IMR-90 (cell line): ENCODE results near the gene PM20D1. TPM values are rescaled to one million over a fixed set of nuclear protein-coding genes. Genes with fewer than 3 reads are reported as not detected.

Source experiments
- ATAC-seq: fragments of 200-7000 bp; cut with Tn5 transposase; 2 replicates; pipeline ENCODE4 v1.9.1; 2020; ENCODE audit warnings: low read depth, mild to moderate bottlenecking, moderate library complexity
- BruUV-seq: library from RNA; stranded (reverse); fragments of 400-500 nt; replicated peaks from 2 replicates; lab custom pipeline; 2021; lab: Mats Ljungman, UMichigan
- CTCF ChIA-PET: fragments of 300-600 bp; formaldehyde crosslinking; extraction: SDS; loops from one replicate; lab custom pipeline; 2021; ENCODE audit warnings: antibody characterized with exemption; lab: Yijun Ruan, JAX
- POLR2A ChIA-PET: fragments of 300-600 bp; sonication (Branson Sonifier 250); formaldehyde crosslinking; loops from one replicate; lab custom pipeline; 2022; ENCODE audit warnings: antibody characterized with exemption; ENCODE audit not compliant: unreplicated experiment; lab: Charles Lee
- DNase-seq: peaks from one replicate; pipeline ENCODE4 v3.0.0; 2013
- H2AFZ ChIP-seq: replicated peaks from 2 replicates; pipeline ENCODE3; 2013; ENCODE audit warnings: low read length, mild to moderate bottlenecking; ENCODE audit not compliant: poor library complexity
- H2AK5ac ChIP-seq: 2 replicates; pipeline ENCODE4 v1.6.1; 2013; ENCODE audit warnings: low read depth, low read length, inconsistent platforms
- H2AK9ac ChIP-seq: replicated peaks from 2 replicates; pipeline ENCODE3; 2013; ENCODE audit warnings: mild to moderate bottlenecking, low read depth, low read length, moderate library complexity; ENCODE audit not compliant: poor library complexity
- H2BK120ac ChIP-seq: 2 replicates; pipeline ENCODE4 v1.6.1; 2013; ENCODE audit warnings: low read depth, low read length, inconsistent platforms
- H2BK15ac ChIP-seq: 3 replicates; pipeline ENCODE4 v1.6.1; 2013; ENCODE audit warnings: low read depth, low read length, inconsistent platforms
- H2BK20ac ChIP-seq: 2 replicates; pipeline ENCODE4 v1.6.1; 2013; ENCODE audit warnings: low read depth, mild to moderate bottlenecking, inconsistent platforms, low read length, moderate library complexity
- H2BK5ac ChIP-seq: 2 replicates; pipeline ENCODE4 v1.6.1; 2013; ENCODE audit warnings: mild to moderate bottlenecking, low read depth, low read length, inconsistent platforms; ENCODE audit not compliant: poor library complexity, severe bottlenecking
- H3K14ac ChIP-seq: replicated peaks from 2 replicates; pipeline ENCODE4 v1.6.1; 2013; ENCODE audit warnings: low read depth, low read length, inconsistent platforms
- H3K18ac ChIP-seq: 2 replicates; pipeline ENCODE4 v1.6.1; 2013; ENCODE audit warnings: low read depth, low read length, control low read depth
- H3K23ac ChIP-seq: 2 replicates; pipeline ENCODE4 v1.6.1; 2013; ENCODE audit warnings: low read depth, low read length, inconsistent platforms
- H3K27ac ChIP-seq: 2 replicates; pipeline ENCODE4 v1.5.1; 2013; ENCODE audit warnings: mild to moderate bottlenecking, control low read depth, low read length; ENCODE audit not compliant: insufficient read depth
- H3K27me3 ChIP-seq: 2 replicates; pipeline ENCODE4 v1.6.1; 2013; ENCODE audit warnings: low read length; ENCODE audit not compliant: control insufficient read depth, insufficient read depth
- H3K36me3 ChIP-seq: 2 replicates; pipeline ENCODE4 v1.6.1; 2013; ENCODE audit warnings: low read length, mixed read lengths; ENCODE audit not compliant: control insufficient read depth, insufficient read depth
- H3K4ac ChIP-seq: 2 replicates; pipeline ENCODE4 v1.6.1; 2013; ENCODE audit warnings: low read depth, low read length, inconsistent platforms
- H3K4me1 ChIP-seq: 2 replicates; pipeline ENCODE4 v1.6.1; 2013; ENCODE audit warnings: low read length, mixed read lengths; ENCODE audit not compliant: control insufficient read depth, insufficient read depth
- H3K4me2 ChIP-seq: 2 replicates; pipeline ENCODE4 v1.6.1; 2013; ENCODE audit warnings: low read depth, mild to moderate bottlenecking, control low read depth, low read length, moderate library complexity
- H3K4me3 ChIP-seq: 2 replicates; pipeline ENCODE4 v1.5.1; 2013; ENCODE audit warnings: low read depth, mild to moderate bottlenecking, control low read depth, low read length, moderate library complexity; ENCODE audit not compliant: insufficient read depth
- H3K56ac ChIP-seq: 2 replicates; pipeline ENCODE4 v1.6.1; 2013; ENCODE audit warnings: low read length, inconsistent platforms; ENCODE audit not compliant: insufficient read depth; ENCODE audit errors: extremely low read depth
- H3K79me1 ChIP-seq, 2 experiments: 2 replicates each; pipeline ENCODE4 v1.6.1; 2013; ENCODE audit warnings: low read length in 2 of 2, inconsistent platforms in 1 of 2, low read depth in 1 of 2
- H3K9ac ChIP-seq: 2 replicates; pipeline ENCODE4 v1.6.1; 2013; ENCODE audit warnings: low read depth, low read length, control low read depth
- H3K9me1 ChIP-seq: 2 replicates; pipeline ENCODE4 v1.6.1; 2013; ENCODE audit warnings: low read length, inconsistent platforms; ENCODE audit not compliant: insufficient read depth
- H3K9me3 ChIP-seq: 2 replicates; pipeline ENCODE4 v1.6.1; 2013; ENCODE audit warnings: low read length; ENCODE audit not compliant: control insufficient read depth, insufficient read depth
- H4K20me1 ChIP-seq: 2 replicates; pipeline ENCODE4 v1.6.1; 2013; ENCODE audit warnings: low read length, inconsistent platforms; ENCODE audit not compliant: insufficient read depth
- H4K5ac ChIP-seq: 2 replicates; pipeline ENCODE4 v1.6.1; 2013; ENCODE audit warnings: mild to moderate bottlenecking, low read depth, low read length, control low read depth
- H4K8ac ChIP-seq, 2 experiments: 2 replicates each; pipeline ENCODE4 v1.6.1; 2013; ENCODE audit warnings: low read depth in 2 of 2, low read length in 2 of 2, control low read depth in 1 of 2, inconsistent platforms in 1 of 2
- H4K91ac ChIP-seq: 2 replicates; pipeline ENCODE4 v1.6.1; 2013; ENCODE audit warnings: low read depth, low read length, inconsistent platforms; ENCODE audit not compliant: insufficient read depth
- BHLHE40 ChIP-seq: fragments of 150-350 bp; IDR thresholded peaks from 2 replicates; pipeline ENCODE4 v1.6.1; 2016; ENCODE audit warnings: mild to moderate bottlenecking, low read depth, low read length
- CEBPB ChIP-seq: IDR thresholded peaks from 2 replicates; pipeline ENCODE4 v1.6.1; 2012; ENCODE audit warnings: low read depth, low read length, improper control_type of control experiment
- CHD1 ChIP-seq: IDR thresholded peaks from 2 replicates; pipeline ENCODE4 v1.6.1; 2012; ENCODE audit warnings: low read depth, low read length, improper control_type of control experiment
- FOS ChIP-seq: fragments of 150-350 bp; IDR thresholded peaks from 2 replicates; pipeline ENCODE4 v1.6.1; 2016; ENCODE audit warnings: low read depth, low read length
- MAFK ChIP-seq: IDR thresholded peaks from 2 replicates; pipeline ENCODE4 v1.6.1; 2012; ENCODE audit warnings: low read depth, low read length, improper control_type of control experiment
- MAZ ChIP-seq: IDR thresholded peaks from 2 replicates; pipeline ENCODE4 v1.6.1; 2012; ENCODE audit warnings: low read depth, mild to moderate bottlenecking, low read length, improper control_type of control experiment, moderate library complexity, borderline replicate concordance
- MXI1 ChIP-seq: IDR thresholded peaks from 2 replicates; pipeline ENCODE4 v1.6.1; 2012; ENCODE audit warnings: low read depth, mild to moderate bottlenecking, low read length, moderate library complexity, borderline replicate concordance
- NFE2L2 ChIP-seq: fragments of 150-350 bp; IDR thresholded peaks from 2 replicates; pipeline ENCODE4 v1.6.1; 2016; ENCODE audit warnings: low read depth, mild to moderate bottlenecking, low read length
- POLR2A ChIP-seq: IDR thresholded peaks from 2 replicates; pipeline ENCODE4 v1.6.1; 2012; ENCODE audit warnings: mild to moderate bottlenecking, low read depth, low read length
- RAD21 ChIP-seq: IDR thresholded peaks from 2 replicates; pipeline ENCODE4 v1.6.1; 2012; ENCODE audit warnings: low read length, improper control_type of control experiment
- RCOR1 ChIP-seq: IDR thresholded peaks from 2 replicates; pipeline ENCODE4 v1.6.1; 2012; ENCODE audit warnings: mild to moderate bottlenecking, low read length, improper control_type of control experiment; ENCODE audit not compliant: insufficient replicate concordance
- RFX5 ChIP-seq: IDR thresholded peaks from 2 replicates; pipeline ENCODE4 v1.8.0; 2012; ENCODE audit warnings: low read depth, mild to moderate bottlenecking, low read length, moderate library complexity
- SMC3 ChIP-seq: fragments of 150-350 bp; IDR thresholded peaks from 2 replicates; pipeline ENCODE4 v1.6.1; 2016; ENCODE audit warnings: low read depth, mild to moderate bottlenecking, antibody characterized with exemption, low read length, moderate library complexity
- WGBS, 2 experiments: methylation state at CpG; one replicate each; pipeline versions ENCODE4 v1.1.5 to v1.1.7; 2013; ENCODE audit warnings: missing lambda C conversion rate in 2 of 2; ENCODE audit not compliant: insufficient read length in 1 of 2; ENCODE audit errors: extremely low coverage in 2 of 2; 5-methylcytosine and 5-hydroxymethylcytosine counted together
- dilution Hi-C: fragments of 300-500 bp; cut with HindIII; formaldehyde crosslinking; loops from one replicate; pipeline ENCODE4 v1.14.3; 2018; ENCODE audit warnings: low sequenced_read_pairs; ENCODE audit not compliant: unreplicated experiment
- in situ Hi-C: fragments of 300-500 bp; cut with MboI; formaldehyde crosslinking; loops from 3 replicates; pipeline ENCODE4 v1.14.3; 2019; ENCODE audit warnings: low sequenced_read_pairs, inconsistent platforms, mixed read lengths
- intact Hi-C: fragments of 100-400 bp; cut with micrococcal nuclease; formaldehyde crosslinking; loops from 2 replicates; pipeline ENCODE4 v1.10.0; 2022
- polyA plus RNA-seq, 3 experiments: library from polyadenylated mRNA; depleted of rRNA; stranded (reverse); fragments of >200 nt; gene quantifications; 2 replicates each; pipeline ENCODE4 v1.2.3, GENCODE V29; 2012; ENCODE audit warnings: low replicate concordance in 1 of 3
- total RNA-seq: library from RNA; depleted of rRNA; stranded (reverse); fragments of >200 nt; gene quantifications from 2 replicates; pipeline ENCODE4 v1.2.3, GENCODE V29; 2012
- TF ChIP-seq, protein P1 (sequence below): conservative IDR thresholded peaks from 2 replicates; pipeline ENCODE4 v1.5.1; 2012; ENCODE audit warnings: mild to moderate bottlenecking, low read depth, low read length, improper control_type of control experiment
- TF ChIP-seq, protein P2 (sequence below): fragments of 150-350 bp; IDR thresholded peaks from 2 replicates; pipeline ENCODE4 v1.6.1; 2016; ENCODE audit warnings: low read depth, mild to moderate bottlenecking, low read length, moderate library complexity, borderline replicate concordance
- TF ChIP-seq, protein P3 (sequence below): fragments of 150-350 bp; IDR thresholded peaks from 2 replicates; pipeline ENCODE4 v1.6.1; 2017; ENCODE audit warnings: mild to moderate bottlenecking, antibody characterized with exemption, low read length, low read depth

PM20D1 gene
- total and polyA plus RNA-seq, 2 of the 4 experiments (the other 2 are of a cell fraction), result not detected

DNA sequence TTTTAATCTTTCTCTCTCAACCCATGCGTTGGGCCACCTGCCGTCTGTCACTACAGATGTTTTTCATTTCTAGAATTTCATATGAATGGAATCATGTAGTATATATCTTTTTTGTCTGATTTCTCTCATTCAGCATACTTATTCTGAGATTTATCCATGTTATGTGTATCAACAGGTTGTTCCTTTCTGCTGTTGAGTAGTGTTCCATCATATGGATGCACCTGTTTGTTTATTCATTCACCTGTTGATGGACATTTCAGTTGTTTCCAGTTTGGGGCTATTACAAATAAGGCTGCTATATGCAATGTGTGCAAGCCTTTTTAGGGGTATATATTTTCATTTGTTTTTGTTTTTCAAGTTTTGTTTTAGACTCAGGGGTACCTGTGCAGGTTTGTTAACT is 27.5 kb downstream of the PM20D1 start:
- no peak for ATAC-seq
- peaks cover 26% of the 10 kb centered on the region for H3K27me3 ChIP-seq
- H3K27ac ChIP-seq, result no peak overlapping the region
- no peaks in the 10 kb centered on the region for H3K36me3 ChIP-seq
- no peak overlapping the region for H2AK9ac ChIP-seq
- H3K4me1 ChIP-seq, result no peaks in the 10 kb centered on the region
- no peak overlapping the region for H3K4ac ChIP-seq
- no peak overlapping the region for H2BK5ac ChIP-seq
- H3K18ac ChIP-seq, result no peak overlapping the region
- H3K4me3 ChIP-seq, result no peak overlapping the region
- TF ChIP-seq RAD21 (no peak), RFX5 (no peak), MAZ (no peak), BHLHE40 (no peak), RCOR1 (no peak), SMC3 (no peak), MAFK (no peak), FOS (no peak), CEBPB (no peak), CHD1 (no peak), NFE2L2 (no peak), POLR2A (no peak), MXI1 (no peak)
- TF ChIP-seq, protein P1, sequence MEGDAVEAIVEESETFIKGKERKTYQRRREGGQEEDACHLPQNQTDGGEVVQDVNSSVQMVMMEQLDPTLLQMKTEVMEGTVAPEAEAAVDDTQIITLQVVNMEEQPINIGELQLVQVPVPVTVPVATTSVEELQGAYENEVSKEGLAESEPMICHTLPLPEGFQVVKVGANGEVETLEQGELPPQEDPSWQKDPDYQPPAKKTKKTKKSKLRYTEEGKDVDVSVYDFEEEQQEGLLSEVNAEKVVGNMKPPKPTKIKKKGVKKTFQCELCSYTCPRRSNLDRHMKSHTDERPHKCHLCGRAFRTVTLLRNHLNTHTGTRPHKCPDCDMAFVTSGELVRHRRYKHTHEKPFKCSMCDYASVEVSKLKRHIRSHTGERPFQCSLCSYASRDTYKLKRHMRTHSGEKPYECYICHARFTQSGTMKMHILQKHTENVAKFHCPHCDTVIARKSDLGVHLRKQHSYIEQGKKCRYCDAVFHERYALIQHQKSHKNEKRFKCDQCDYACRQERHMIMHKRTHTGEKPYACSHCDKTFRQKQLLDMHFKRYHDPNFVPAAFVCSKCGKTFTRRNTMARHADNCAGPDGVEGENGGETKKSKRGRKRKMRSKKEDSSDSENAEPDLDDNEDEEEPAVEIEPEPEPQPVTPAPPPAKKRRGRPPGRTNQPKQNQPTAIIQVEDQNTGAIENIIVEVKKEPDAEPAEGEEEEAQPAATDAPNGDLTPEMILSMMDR, result no peak
- TF ChIP-seq, protein P2, sequence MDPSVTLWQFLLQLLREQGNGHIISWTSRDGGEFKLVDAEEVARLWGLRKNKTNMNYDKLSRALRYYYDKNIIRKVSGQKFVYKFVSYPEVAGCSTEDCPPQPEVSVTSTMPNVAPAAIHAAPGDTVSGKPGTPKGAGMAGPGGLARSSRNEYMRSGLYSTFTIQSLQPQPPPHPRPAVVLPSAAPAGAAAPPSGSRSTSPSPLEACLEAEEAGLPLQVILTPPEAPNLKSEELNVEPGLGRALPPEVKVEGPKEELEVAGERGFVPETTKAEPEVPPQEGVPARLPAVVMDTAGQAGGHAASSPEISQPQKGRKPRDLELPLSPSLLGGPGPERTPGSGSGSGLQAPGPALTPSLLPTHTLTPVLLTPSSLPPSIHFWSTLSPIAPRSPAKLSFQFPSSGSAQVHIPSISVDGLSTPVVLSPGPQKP, result no peak
- TF ChIP-seq, protein P3, sequence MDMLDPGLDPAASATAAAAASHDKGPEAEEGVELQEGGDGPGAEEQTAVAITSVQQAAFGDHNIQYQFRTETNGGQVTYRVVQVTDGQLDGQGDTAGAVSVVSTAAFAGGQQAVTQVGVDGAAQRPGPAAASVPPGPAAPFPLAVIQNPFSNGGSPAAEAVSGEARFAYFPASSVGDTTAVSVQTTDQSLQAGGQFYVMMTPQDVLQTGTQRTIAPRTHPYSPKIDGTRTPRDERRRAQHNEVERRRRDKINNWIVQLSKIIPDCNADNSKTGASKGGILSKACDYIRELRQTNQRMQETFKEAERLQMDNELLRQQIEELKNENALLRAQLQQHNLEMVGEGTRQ, result no peak
- WGBS, 2 experiments, result no CpG with 5 or more reads among the region's 2 CpGs
- no peak overlapping the region for H3K4me2 ChIP-seq
- POLR2A ChIA-PET, result no interaction called here
- no peak overlapping the region for H3K56ac ChIP-seq
- H4K91ac ChIP-seq, result no peak overlapping the region
- H2AFZ ChIP-seq, result no peak overlapping the region
- H2BK20ac ChIP-seq, result no peak overlapping the region
- H4K20me1 ChIP-seq, result no peaks in the 10 kb centered on the region
- no peak overlapping the region for H4K5ac ChIP-seq
- no peaks in the 10 kb centered on the region for H3K9me3 ChIP-seq
- DNase-seq, result no peak
- H3K14ac ChIP-seq, result no peak overlapping the region
- no peak overlapping the region for H4K8ac ChIP-seq
- in situ Hi-C loops (no loop called here), dilution Hi-C loops (no loop called here), intact Hi-C loops (no loop called here)
- CTCF ChIA-PET, result no interaction called here
- H3K79me1 ChIP-seq, result no peaks in the 10 kb centered on the region
- no TSS peak for BruUV-seq
- no peak overlapping the region for H2AK5ac ChIP-seq
- no peak overlapping the region for H3K9ac ChIP-seq
- no peak overlapping the region for H2BK15ac ChIP-seq
- no peak overlapping the region for H3K23ac ChIP-seq
- no peak overlapping the region for H2BK120ac ChIP-seq
- H3K9me1 ChIP-seq, result no peaks in the 10 kb centered on the region
